LoVo (cell line): Measurements from ENCODE around the gene MIER2.

ENCODE experiments used
- DNase-seq: peaks from one replicate; pipeline ENCODE4 v3.0.0-alpha.2; 2016; ENCODE audit warnings: low spot score

The MIER2 gene

GRCh38 chr19:377801-378581 is 33.4 kb upstream of the MIER2 start:
- no peak for DNase-seq

GRCh38 chr19:376111-376470 is 31.5 kb upstream of the MIER2 start:
- no peak for DNase-seq

GRCh38 chr19:375395-376110 is 31.0 kb upstream of the MIER2 start:
- no peak for DNase-seq

- no peak for DNase-seq
Measured at GRCh38 chr19:374886-375235, 30.3 kb upstream of the MIER2 start.

GRCh38 chr19:374183-374885 is 29.7 kb upstream of the MIER2 start:
- DNase-seq: no peak

- DNase-seq: no peak
Measured at GRCh38 chr19:373391-374182, 29.0 kb upstream of the MIER2 start.

GRCh38 chr19:372306-372890 is 27.8 kb upstream of the MIER2 start:
- no peak for DNase-seq

- DNase-seq: no peak
Measured at GRCh38 chr19:371501-372168, 27.0 kb upstream of the MIER2 start.

- no peak for DNase-seq
Measured at GRCh38 chr19:370641-371330, 26.2 kb upstream of the MIER2 start.

- DNase-seq: no peak
Measured at GRCh38 chr19:369876-370275, 25.3 kb upstream of the MIER2 start.

GRCh38 chr19:369256-369655 is 24.7 kb upstream of the MIER2 start:
- no peak for DNase-seq

- no peak for DNase-seq
Measured at GRCh38 chr19:368630-369024, 24.0 kb upstream of the MIER2 start.

- DNase-seq: no peak
Measured at GRCh38 chr19:367963-368629, 23.5 kb upstream of the MIER2 start.

GRCh38 chr19:367561-367960 is 23.0 kb upstream of the MIER2 start:
- DNase-seq: no peak

- no peak for DNase-seq
Measured at GRCh38 chr19:366951-367350, 22.4 kb upstream of the MIER2 start.

GRCh38 chr19:366205-366783 is 21.7 kb upstream of the MIER2 start:
- no peak for DNase-seq

- no peak for DNase-seq
Measured at GRCh38 chr19:364496-365287, 20.1 kb upstream of the MIER2 start.

GRCh38 chr19:362683-363082 is 18.1 kb upstream of the MIER2 start:
- no peak for DNase-seq

- DNase-seq: no peak
Measured at GRCh38 chr19:362154-362553, 17.6 kb upstream of the MIER2 start.
